Psoas muscle (tissue), 8 donors: ENCODE results near the gene ARHGAP19. TPM values are rescaled to one million over a fixed set of nuclear protein-coding genes. Genes with fewer than 3 reads are reported as not detected.
A peak's percentile ranks its signal among the peaks of the same experiment; 100 is the strongest.
"Not testable (repeated sequence)": the region's sequence is repeated elsewhere in the genome, so short reads cannot be mapped to it uniquely, and the experiment has no call there.

ENCODE experiments used
- ATAC-seq, 4 donors: fragments of 200-7000 bp; cut with Tn5 transposase; one replicate each; pipeline ENCODE4 v1.9.1; 2020; ENCODE audit warnings: moderate library complexity in 3 of 4, mild to moderate bottlenecking in 2 of 4
- DNase-seq, 2 donors: peaks; one replicate each; pipeline ENCODE4 v3.0.0-alpha.2; 2020
- H3K27ac ChIP-seq: fragments of 200-600 bp; one replicate; pipeline ENCODE4 v1.8.0; 2022
- H3K27me3 ChIP-seq, 3 donors: fragments of 200-600 bp in 1 of 3; one replicate each; pipeline versions ENCODE4 v1.6.1 to v1.8.0; 2013 to 2022; ENCODE audit warnings: low read length in 2 of 3, mild to moderate bottlenecking in 2 of 3, moderate library complexity in 1 of 3; ENCODE audit not compliant: insufficient read depth in 3 of 3
- H3K36me3 ChIP-seq, 2 donors: fragments of 200-600 bp in 1 of 2; one replicate each; pipeline versions ENCODE4 v1.6.1 to v1.8.0; 2013 to 2022; ENCODE audit warnings: low read depth in 1 of 2, mild to moderate bottlenecking in 1 of 2, moderate library complexity in 1 of 2; ENCODE audit not compliant: insufficient read depth in 1 of 2
- H3K4me1 ChIP-seq: fragments of 200-600 bp; one replicate; pipeline ENCODE4 v1.8.0; 2022
- H3K4me3 ChIP-seq: fragments of 200-600 bp; one replicate; pipeline ENCODE4 v1.8.0; 2022; ENCODE audit warnings: mild to moderate bottlenecking
- H3K9me3 ChIP-seq: fragments of 200-600 bp; one replicate; pipeline ENCODE4 v1.8.0; 2022
- CTCF ChIP-seq: fragments of 200-600 bp; IDR thresholded peaks from one replicate; pipeline ENCODE4 v1.8.0; 2022; ENCODE audit warnings: antibody characterized with exemption
- WGBS, 3 donors: extraction: QIAGEN DNeasy Blood & Tissue Kit; methylation state at CpG; one replicate each; pipeline versions ENCODE4 v1.1.6 to v1.1.7; 2013; 5-methylcytosine and 5-hydroxymethylcytosine counted together
- intact Hi-C, 2 donors: fragments of 100-400 bp; cut with DNase I; formaldehyde crosslinking; loops; one replicate each; pipeline versions ENCODE4 v1.11.0 to v1.14.2; 2022
- polyA plus RNA-seq, 3 donors: library from polyadenylated mRNA; stranded (reverse); fragments of 200-250 nt; gene quantifications; one replicate each; pipeline ENCODE4 v1.2.3, GENCODE V29; 2013
- total RNA-seq, 4 donors: library from RNA; stranded (reverse); fragmentation: NEBNext Ultra II Directional in 2 of 4; extraction: Animal tissue kit (Norgen Biotek cat#: 25700) in 2 of 4; gene quantifications; one replicate each; pipeline versions ENCODE4 v1.2.1 to v1.2.4, GENCODE V29; 2021 to 2023
- donor health status: healthy with polysubstance abuse.
- donor health status: DM: no; HTN: no; CAD: no; lungs with moderate emphysema.
- donor health status: Bipolar disorder and iron deficiency.
- donor health status: healthy.
- donor health status: DM: yes; HTN: yes; CAD: no.
- donor health status: DM: no; HTN: no; CAD: no.
- donor health status: DM: no; HTN: no; CAD: no.
- donor health status: DM: yes; HTN: yes; CAD: no.

Gene ARHGAP19
- total and polyA plus RNA-seq, 7 donors, result 0.77 to 3.9 (median 1.8) TPM

- peak in 1 of 4 donors; percentile 4 for ATAC-seq
- Histone ChIP-seq H3K4me3 (peak overlapping the region; percentile 82), H3K27ac (peak overlapping the region; percentile 86), H3K27me3 (no peaks in the 10 kb centered on the region), H3K9me3 (no peaks in the 10 kb centered on the region), H3K4me1 (peaks cover 8% of the 10 kb centered on the region), H3K36me3 (peaks cover 0 to 14% of the 10 kb centered on the region in 2 donors)
- WGBS, 3 donors, result 46 to 52% (median 47%) methylated on average over 25 of the region's 25 CpGs
- no peak for TF ChIP-seq CTCF
- no peak for DNase-seq
- intact Hi-C loops, result loop anchor here in 1 of 2 donors (5.0 kb wide), 1 partner anchor 41 kb away; the partner anchor contains the start of gene FRAT2
These were observed 910 bp downstream of the ARHGAP19 start for GRCh38 chr10:97291357-97292096.

GRCh38 chr10:97290576-97291356, 1.7 kb downstream of the ARHGAP19 start:
- H3K4me3 ChIP-seq, H3K9me3 ChIP-seq, DNase-seq, H3K27ac ChIP-seq, H3K4me1 ChIP-seq, H3K27me3 ChIP-seq, ATAC-seq: not testable (repeated sequence)
- intact Hi-C loops, result loop anchor here in 1 of 2 donors (5.0 kb wide), 1 partner anchor 42 kb away; the partner anchor contains the start of gene FRAT2
- 92% methylated on average over 17 of the region's 17 CpGs for WGBS, 3 donors
- peaks cover 0 to 14% of the 10 kb centered on the region in 2 donors for H3K36me3 ChIP-seq

- not testable (repeated sequence) for H3K27me3 ChIP-seq, H3K9me3 ChIP-seq, H3K4me3 ChIP-seq, H3K27ac ChIP-seq, H3K4me1 ChIP-seq, ATAC-seq, DNase-seq
- 90 to 97% (median 94%) methylated on average over 13 of the region's 13 CpGs for WGBS, 3 donors
- intact Hi-C loops, result loop anchor here in 1 of 2 donors (5.0 kb wide), 1 partner anchor 42 kb away; the partner anchor contains the start of gene FRAT2
- H3K36me3 ChIP-seq, result peaks cover 0 to 14% of the 10 kb centered on the region in 2 donors
These were observed 2.4 kb downstream of the ARHGAP19 start for GRCh38 chr10:97290076-97290475.

GRCh38 chr10:97280783-97281182, 11.7 kb downstream of the ARHGAP19 start:
- 79 to 97% (median 94%) methylated on average over 3 of the region's 3 CpGs for WGBS, 3 donors
- no peaks in the 10 kb centered on the region for H3K36me3 ChIP-seq
- no peaks in the 10 kb centered on the region for H3K27me3 ChIP-seq
- no peak for ATAC-seq
- TF ChIP-seq CTCF, result no peak
- DNase-seq, result no peak
- no peak overlapping the region for H3K27ac ChIP-seq
- intact Hi-C loops, result no loop called here
- H3K4me3 ChIP-seq, result no peak overlapping the region
- H3K4me1 ChIP-seq, result peaks cover 17% of the 10 kb centered on the region
- H3K9me3 ChIP-seq, result no peaks in the 10 kb centered on the region

- no peaks in the 10 kb centered on the region for H3K36me3 ChIP-seq
- no peak for DNase-seq
- intact Hi-C loops, result loop anchor here (2.0 kb wide), 1 partner anchor 54 kb away; no protein-coding TSS in a partner anchor
- peak overlapping the region; percentile 57 for H3K27ac ChIP-seq
- WGBS, 3 donors, result 73 to 76% (median 73%) methylated on average over 9 of the region's 9 CpGs
- no peaks in the 10 kb centered on the region for H3K27me3 ChIP-seq
- H3K4me3 ChIP-seq, result peak overlapping the region; percentile 1
- H3K4me1 ChIP-seq, result peaks cover 17% of the 10 kb centered on the region
- no peaks in the 10 kb centered on the region for H3K9me3 ChIP-seq
- TF ChIP-seq CTCF, result no peak
- peak in 3 of 4 donors; percentile 32 to 53 (median 48) for ATAC-seq
These were observed 13.2 kb downstream of the ARHGAP19 start for GRCh38 chr10:97279121-97279815.
